ENCODE measurements around the gene SERINC3.

DNA sequence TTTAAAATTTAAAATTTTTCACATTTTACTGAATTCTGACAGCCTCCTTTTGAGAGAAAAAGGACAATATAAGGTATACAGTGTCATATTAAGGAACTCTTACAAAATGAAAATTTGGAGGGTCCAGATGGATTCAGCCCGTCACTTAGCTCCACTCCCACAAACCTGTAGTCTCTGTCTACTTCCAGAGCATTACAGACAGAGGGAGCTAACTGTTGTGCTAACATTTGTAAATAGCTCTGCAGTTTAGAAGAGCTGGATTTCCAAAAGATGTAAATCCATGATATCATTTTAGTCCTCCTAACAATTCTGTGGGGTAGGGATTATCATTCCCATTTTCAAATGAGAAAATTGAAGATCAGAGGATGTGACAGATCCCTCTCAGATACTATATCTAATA, 16.1 kb upstream of the SERINC3 start:
- no peak for TF ChIP-seq JUN (IDR thresholded peaks at IDR 0.05; ENCODE audit: borderline replicate concordance, insufficient read depth, insufficient read length, low read depth)
- TF ChIP-seq, protein P1, sequence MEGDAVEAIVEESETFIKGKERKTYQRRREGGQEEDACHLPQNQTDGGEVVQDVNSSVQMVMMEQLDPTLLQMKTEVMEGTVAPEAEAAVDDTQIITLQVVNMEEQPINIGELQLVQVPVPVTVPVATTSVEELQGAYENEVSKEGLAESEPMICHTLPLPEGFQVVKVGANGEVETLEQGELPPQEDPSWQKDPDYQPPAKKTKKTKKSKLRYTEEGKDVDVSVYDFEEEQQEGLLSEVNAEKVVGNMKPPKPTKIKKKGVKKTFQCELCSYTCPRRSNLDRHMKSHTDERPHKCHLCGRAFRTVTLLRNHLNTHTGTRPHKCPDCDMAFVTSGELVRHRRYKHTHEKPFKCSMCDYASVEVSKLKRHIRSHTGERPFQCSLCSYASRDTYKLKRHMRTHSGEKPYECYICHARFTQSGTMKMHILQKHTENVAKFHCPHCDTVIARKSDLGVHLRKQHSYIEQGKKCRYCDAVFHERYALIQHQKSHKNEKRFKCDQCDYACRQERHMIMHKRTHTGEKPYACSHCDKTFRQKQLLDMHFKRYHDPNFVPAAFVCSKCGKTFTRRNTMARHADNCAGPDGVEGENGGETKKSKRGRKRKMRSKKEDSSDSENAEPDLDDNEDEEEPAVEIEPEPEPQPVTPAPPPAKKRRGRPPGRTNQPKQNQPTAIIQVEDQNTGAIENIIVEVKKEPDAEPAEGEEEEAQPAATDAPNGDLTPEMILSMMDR (IDR thresholded peaks at IDR 0.05; ENCODE audit: extremely low read depth in 1 of 2, insufficient read depth in 1 of 2, low read depth in 1 of 2, low read length in 2 of 2): no peak
- TF ChIP-seq POLR2A (IDR thresholded peaks at IDR 0.05; ENCODE audit: low read depth, low read length): no peak
- TF ChIP-seq EZH2 (IDR thresholded peaks at IDR 0.05; ENCODE audit: borderline replicate concordance, low read depth, low read length, severe bottlenecking): no peak
- TF ChIP-seq FOS (IDR thresholded peaks at IDR 0.05; ENCODE audit: borderline replicate concordance, insufficient read depth, low read length): no peak

Data from endothelial cell of umbilical vein (primary cell).